ENCODE measurements around the gene PNKD. TPM values are rescaled to one million over a fixed set of nuclear protein-coding genes. Genes with fewer than 3 reads are reported as not detected.

The PNKD gene
- total and polyA plus RNA-seq, 2 experiments from 2014 or later = 28.2 to 83.3 TPM

- TF ChIP-seq ZNF462 (CRISPR knock-in tag; IDR thresholded peaks at IDR 0.05) (no peak), CREB1 (CRISPR knock-in tag; IDR thresholded peaks at IDR 0.05; ENCODE audit: low read depth) (no peak)
These were observed 116.4 kb downstream of the PNKD start (continued) for GRCh38 chr2:218386505-218387368.

DNA sequence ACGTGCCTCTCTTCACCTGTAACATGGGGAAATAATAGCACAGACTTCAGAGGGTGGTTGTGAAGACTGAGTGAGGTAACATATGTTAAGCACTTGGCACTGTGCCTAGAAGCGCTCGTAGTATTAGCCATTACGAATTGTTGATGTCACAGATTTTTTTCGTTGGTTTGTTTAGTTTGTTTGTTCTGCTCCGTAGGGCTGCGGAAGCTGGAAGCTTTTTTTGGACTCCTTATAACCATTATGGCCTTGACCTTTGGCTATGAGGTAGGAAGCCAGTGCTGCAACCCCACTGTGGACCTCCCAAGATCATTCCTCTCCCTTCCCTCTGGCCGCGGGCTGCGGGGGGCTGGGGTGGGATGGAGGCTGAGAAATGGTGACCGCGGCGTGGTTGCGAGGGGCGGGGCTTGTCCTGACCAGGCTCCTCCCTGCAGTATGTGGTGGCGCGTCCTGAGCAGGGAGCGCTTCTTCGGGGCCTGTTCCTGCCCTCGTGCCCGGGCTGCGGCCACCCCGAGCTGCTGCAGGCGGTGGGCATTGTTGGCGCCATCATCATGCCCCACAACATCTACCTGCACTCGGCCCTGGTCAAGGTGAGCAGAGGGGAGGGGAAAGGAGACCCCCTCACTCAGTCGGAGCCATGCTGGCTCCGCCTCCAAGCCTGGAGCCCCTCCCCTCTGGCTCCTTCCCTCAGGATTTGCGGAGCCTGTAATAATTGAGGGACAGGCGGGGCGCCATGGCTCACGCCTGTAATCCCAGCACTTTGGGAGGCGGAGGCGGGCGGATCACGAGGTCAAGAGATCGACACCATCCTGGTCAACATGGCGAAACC, 117.3 kb downstream of the PNKD start:
- TF ChIP-seq POLR2AphosphoS5 (IDR thresholded peaks at IDR 0.05; ENCODE audit: low read depth) (peak; percentile 73), CTCF (conservative IDR thresholded peaks at IDR 0.05; ENCODE audit: low read depth in 2 of 2) (no peak)
- Histone ChIP-seq H3K27ac (ENCODE audit: low read depth) (no peak overlapping the region; the same call in 1 of the 2 replicates), H3K79me2 (replicated peaks; ENCODE audit: insufficient read depth) (no peaks in the 10 kb centered on the region), H3F3A (replicated peaks; ENCODE audit: low read depth) (peaks cover 9% of the 10 kb centered on the region; the same call in 1 of the 2 replicates), H3K4me3 (peak overlapping the region; percentile 88), H4K20me1 (replicated peaks; ENCODE audit: insufficient read depth) (no peaks in the 10 kb centered on the region), H3K4me2 (peak overlapping the region; percentile 97), H3K36me3 (ENCODE audit: insufficient read depth) (no peaks in the 10 kb centered on the region), H3K4me1 (ENCODE audit: insufficient read depth) (peaks cover 6% of the 10 kb centered on the region; the same call in 1 of the 2 replicates), H2AFZ (peak overlapping the region; percentile 92), H3K27me3 (ENCODE audit: insufficient read depth) (peaks cover 23% of the 10 kb centered on the region), H3K9me2 (ENCODE audit: insufficient read depth) (no peaks in the 10 kb centered on the region)
- no peaks in the 10 kb centered on the region for H3K9me3 Mint-ChIP-seq
- H3K36me3 Mint-ChIP-seq (ENCODE audit: low read depth) = no peaks in the 10 kb centered on the region
- DNase-seq (ENCODE audit: low spot score) = peak; percentile 89
- H3K27ac Mint-ChIP-seq = peak overlapping the region; percentile 81; the same call in 1 of the 2 replicates
- peaks cover 26% of the 10 kb centered on the region for H3K27me3 Mint-ChIP-seq (ENCODE audit: insufficient read depth, low read depth, poor library complexity)
- H3K4me1 Mint-ChIP-seq = peaks cover 5% of the 10 kb centered on the region; the same call in 2 of the 3 replicates
- peak overlapping the region; percentile 85 for H3K4me3 Mint-ChIP-seq
- peak; percentile 94 for ATAC-seq
